Keratinocyte (primary cell): Measurements from ENCODE around the gene TSSK1B.

Experiments used
- EZH2 ChIP-seq: IDR thresholded peaks from one replicate; pipeline ENCODE4 v1.6.1; 2012; ENCODE audit warnings: inconsistent platforms, mild to moderate bottlenecking, low read length, moderate library complexity
- TF ChIP-seq, protein P1 (sequence below), 3 experiments: IDR thresholded peaks in 1 of 3; conservative IDR thresholded peaks in 1 of 3; optimal IDR thresholded peaks in 1 of 3; 2 replicates in 2 of 3; 3 replicates in 1 of 3; pipeline versions ENCODE3 to v1.5.1; 2011; ENCODE audit warnings: low read length in 3 of 3, mild to moderate bottlenecking in 3 of 3, moderate library complexity in 2 of 3, control low read depth in 1 of 3, inconsistent platforms in 1 of 3; ENCODE audit not compliant: insufficient read depth in 2 of 3; ENCODE audit errors: extremely low read depth in 1 of 3

DNA sequence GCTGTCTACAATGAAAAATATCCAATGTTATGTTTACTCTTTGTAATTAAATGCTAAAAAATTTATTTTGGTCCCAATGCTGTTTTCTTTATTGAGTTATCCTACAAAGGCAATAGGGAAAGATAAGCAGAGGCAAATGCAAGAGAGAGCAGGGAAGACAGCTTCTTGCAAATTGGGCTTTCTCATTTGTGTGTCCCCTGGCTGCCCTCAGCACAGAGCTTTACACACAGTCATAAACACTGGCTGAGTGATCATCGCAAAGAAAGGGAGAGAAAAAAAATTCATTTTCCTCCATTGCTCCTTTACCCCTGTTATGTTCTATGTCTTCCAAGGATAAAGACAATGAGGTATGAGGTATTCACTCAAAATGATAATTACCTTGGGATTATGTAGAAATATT lies 2.3 kb upstream of the TSSK1B start:
- TF ChIP-seq, protein P1, sequence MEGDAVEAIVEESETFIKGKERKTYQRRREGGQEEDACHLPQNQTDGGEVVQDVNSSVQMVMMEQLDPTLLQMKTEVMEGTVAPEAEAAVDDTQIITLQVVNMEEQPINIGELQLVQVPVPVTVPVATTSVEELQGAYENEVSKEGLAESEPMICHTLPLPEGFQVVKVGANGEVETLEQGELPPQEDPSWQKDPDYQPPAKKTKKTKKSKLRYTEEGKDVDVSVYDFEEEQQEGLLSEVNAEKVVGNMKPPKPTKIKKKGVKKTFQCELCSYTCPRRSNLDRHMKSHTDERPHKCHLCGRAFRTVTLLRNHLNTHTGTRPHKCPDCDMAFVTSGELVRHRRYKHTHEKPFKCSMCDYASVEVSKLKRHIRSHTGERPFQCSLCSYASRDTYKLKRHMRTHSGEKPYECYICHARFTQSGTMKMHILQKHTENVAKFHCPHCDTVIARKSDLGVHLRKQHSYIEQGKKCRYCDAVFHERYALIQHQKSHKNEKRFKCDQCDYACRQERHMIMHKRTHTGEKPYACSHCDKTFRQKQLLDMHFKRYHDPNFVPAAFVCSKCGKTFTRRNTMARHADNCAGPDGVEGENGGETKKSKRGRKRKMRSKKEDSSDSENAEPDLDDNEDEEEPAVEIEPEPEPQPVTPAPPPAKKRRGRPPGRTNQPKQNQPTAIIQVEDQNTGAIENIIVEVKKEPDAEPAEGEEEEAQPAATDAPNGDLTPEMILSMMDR (optimal IDR thresholded peaks at IDR 0.05 in 1 of 3, IDR thresholded peaks at IDR 0.05 in 1 of 3, conservative IDR thresholded peaks at IDR 0.05 in 1 of 3; ENCODE audit: extremely low read depth in 1 of 3, insufficient read depth in 2 of 3, low read length in 3 of 3) = no peak
- TF ChIP-seq EZH2 = no peak
